Measurements from ENCODE around the gene NUP58. TPM values are rescaled to one million over a fixed set of nuclear protein-coding genes. Genes with fewer than 3 reads are reported as not detected.

Gene NUP58
- total and polyA plus RNA-seq, 2 experiments from 2014 or later: 27.6 to 91.8 TPM

DNA sequence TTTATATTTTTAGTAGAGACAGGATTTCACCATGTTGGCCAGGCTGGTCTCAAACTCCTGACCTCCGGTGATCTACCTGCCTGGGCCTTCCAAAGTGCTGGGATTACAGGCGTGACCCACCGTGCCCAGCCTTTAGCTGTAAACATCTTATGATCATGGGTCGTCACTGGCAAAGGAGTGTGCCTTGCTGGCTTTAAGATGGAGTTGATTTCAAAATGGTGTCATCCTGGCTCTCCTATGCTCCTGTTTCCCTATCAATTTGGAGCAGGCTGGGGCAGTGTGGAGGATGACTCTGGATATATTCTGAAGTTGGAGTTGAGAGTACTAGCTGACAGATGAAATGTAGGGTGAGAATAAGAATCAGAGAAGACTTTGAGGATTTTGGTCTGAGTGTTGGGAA, 51.9 kb downstream of the NUP58 start:
- Histone ChIP-seq H3F3A (replicated peaks; ENCODE audit: low read depth) (no peaks in the 10 kb centered on the region), H2AFZ (0 out of 2 replicates have a peak overlapping the region, but pooled peaks have one; percentile 28), H3K4me3 (no peak overlapping the region), H3K4me1 (ENCODE audit: insufficient read depth) (peaks cover 13% of the 10 kb centered on the region), H3K4me2 (no peak overlapping the region), H3K79me2 (replicated peaks; ENCODE audit: insufficient read depth) (no peaks in the 10 kb centered on the region), H4K20me1 (replicated peaks; ENCODE audit: insufficient read depth) (no peaks in the 10 kb centered on the region), H3K9me2 (ENCODE audit: insufficient read depth) (no peaks in the 10 kb centered on the region), H3K27me3 (ENCODE audit: insufficient read depth) (no peaks in the 10 kb centered on the region), H3K36me3 (ENCODE audit: insufficient read depth) (no peaks in the 10 kb centered on the region), H3K27ac (ENCODE audit: low read depth) (no peak overlapping the region)
- Mint-ChIP-seq H3K4me1 (peaks cover 8% of the 10 kb centered on the region), H3K27ac (no peak overlapping the region), H3K4me3 (no peak overlapping the region), H3K9me3 (peaks cover 4% of the 10 kb centered on the region; the same call in 1 of the 3 replicates), H3K27me3 (ENCODE audit: insufficient read depth, low read depth, poor library complexity) (peaks cover 2% of the 10 kb centered on the region), H3K36me3 (ENCODE audit: low read depth) (no peaks in the 10 kb centered on the region)
- TF ChIP-seq EZH2phosphoT487 (IDR thresholded peaks at IDR 0.05; ENCODE audit: unreplicated experiment) (no peak), POLR2AphosphoS5 (IDR thresholded peaks at IDR 0.05; ENCODE audit: low read depth) (no peak), NANOG (IDR thresholded peaks at IDR 0.05; ENCODE audit: borderline replicate concordance) (no peak), EZH2 (IDR thresholded peaks at IDR 0.05; ENCODE audit: low read depth, unreplicated experiment) (no peak), JUNB (IDR thresholded peaks at IDR 0.05; ENCODE audit: unreplicated experiment) (no peak), ZNF114 (CRISPR knock-in tag; IDR thresholded peaks at IDR 0.05) (no peak), CREB1 (CRISPR knock-in tag; IDR thresholded peaks at IDR 0.05; ENCODE audit: low read depth) (no peak), STAT1 (IDR thresholded peaks at IDR 0.05; ENCODE audit: unreplicated experiment) (no peak), ZNF331 (CRISPR knock-in tag; IDR thresholded peaks at IDR 0.05; ENCODE audit: low read depth) (no peak)
- TF ChIP-seq, protein P1, sequence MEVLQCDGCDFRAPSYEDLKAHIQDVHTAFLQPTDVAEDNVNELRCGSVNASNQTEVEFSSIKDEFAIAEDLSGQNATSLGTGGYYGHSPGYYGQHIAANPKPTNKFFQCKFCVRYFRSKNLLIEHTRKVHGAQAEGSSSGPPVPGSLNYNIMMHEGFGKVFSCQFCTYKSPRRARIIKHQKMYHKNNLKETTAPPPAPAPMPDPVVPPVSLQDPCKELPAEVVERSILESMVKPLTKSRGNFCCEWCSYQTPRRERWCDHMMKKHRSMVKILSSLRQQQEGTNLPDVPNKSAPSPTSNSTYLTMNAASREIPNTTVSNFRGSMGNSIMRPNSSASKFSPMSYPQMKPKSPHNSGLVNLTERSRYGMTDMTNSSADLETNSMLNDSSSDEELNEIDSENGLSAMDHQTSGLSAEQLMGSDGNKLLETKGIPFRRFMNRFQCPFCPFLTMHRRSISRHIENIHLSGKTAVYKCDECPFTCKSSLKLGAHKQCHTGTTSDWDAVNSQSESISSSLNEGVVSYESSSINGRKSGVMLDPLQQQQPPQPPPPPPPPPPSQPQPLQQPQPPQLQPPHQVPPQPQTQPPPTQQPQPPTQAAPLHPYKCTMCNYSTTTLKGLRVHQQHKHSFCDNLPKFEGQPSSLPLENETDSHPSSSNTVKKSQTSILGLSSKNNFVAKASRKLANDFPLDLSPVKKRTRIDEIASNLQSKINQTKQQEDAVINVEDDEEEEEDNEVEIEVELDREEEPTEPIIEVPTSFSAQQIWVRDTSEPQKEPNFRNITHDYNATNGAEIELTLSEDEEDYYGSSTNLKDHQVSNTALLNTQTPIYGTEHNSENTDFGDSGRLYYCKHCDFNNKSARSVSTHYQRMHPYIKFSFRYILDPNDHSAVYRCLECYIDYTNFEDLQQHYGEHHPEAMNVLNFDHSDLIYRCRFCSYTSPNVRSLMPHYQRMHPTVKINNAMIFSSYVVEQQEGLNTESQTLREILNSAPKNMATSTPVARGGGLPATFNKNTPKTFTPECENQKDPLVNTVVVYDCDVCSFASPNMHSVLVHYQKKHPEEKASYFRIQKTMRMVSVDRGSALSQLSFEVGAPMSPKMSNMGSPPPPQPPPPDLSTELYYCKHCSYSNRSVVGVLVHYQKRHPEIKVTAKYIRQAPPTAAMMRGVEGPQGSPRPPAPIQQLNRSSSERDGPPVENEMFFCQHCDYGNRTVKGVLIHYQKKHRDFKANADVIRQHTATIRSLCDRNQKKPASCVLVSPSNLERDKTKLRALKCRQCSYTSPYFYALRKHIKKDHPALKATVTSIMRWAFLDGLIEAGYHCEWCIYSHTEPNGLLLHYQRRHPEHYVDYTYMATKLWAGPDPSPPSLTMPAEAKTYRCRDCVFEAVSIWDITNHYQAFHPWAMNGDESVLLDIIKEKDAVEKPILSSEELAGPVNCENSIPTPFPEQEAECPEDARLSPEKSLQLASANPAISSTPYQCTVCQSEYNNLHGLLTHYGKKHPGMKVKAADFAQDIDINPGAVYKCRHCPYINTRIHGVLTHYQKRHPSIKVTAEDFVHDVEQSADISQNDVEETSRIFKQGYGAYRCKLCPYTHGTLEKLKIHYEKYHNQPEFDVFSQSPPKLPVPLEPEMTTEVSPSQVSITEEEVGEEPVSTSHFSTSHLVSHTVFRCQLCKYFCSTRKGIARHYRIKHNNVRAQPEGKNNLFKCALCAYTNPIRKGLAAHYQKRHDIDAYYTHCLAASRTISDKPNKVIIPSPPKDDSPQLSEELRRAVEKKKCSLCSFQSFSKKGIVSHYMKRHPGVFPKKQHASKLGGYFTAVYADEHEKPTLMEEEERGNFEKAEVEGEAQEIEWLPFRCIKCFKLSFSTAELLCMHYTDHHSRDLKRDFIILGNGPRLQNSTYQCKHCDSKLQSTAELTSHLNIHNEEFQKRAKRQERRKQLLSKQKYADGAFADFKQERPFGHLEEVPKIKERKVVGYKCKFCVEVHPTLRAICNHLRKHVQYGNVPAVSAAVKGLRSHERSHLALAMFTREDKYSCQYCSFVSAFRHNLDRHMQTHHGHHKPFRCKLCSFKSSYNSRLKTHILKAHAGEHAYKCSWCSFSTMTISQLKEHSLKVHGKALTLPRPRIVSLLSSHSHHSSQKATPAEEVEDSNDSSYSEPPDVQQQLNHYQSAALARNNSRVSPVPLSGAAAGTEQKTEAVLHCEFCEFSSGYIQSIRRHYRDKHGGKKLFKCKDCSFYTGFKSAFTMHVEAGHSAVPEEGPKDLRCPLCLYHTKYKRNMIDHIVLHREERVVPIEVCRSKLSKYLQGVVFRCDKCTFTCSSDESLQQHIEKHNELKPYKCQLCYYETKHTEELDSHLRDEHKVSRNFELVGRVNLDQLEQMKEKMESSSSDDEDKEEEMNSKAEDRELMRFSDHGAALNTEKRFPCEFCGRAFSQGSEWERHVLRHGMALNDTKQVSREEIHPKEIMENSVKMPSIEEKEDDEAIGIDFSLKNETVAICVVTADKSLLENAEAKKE (CRISPR knock-in tag; IDR thresholded peaks at IDR 0.05): no peak
- TF ChIP-seq, protein P2, sequence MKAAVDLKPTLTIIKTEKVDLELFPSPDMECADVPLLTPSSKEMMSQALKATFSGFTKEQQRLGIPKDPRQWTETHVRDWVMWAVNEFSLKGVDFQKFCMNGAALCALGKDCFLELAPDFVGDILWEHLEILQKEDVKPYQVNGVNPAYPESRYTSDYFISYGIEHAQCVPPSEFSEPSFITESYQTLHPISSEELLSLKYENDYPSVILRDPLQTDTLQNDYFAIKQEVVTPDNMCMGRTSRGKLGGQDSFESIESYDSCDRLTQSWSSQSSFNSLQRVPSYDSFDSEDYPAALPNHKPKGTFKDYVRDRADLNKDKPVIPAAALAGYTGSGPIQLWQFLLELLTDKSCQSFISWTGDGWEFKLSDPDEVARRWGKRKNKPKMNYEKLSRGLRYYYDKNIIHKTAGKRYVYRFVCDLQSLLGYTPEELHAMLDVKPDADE (IDR thresholded peaks at IDR 0.05): no peak
- TF ChIP-seq, protein P3, sequence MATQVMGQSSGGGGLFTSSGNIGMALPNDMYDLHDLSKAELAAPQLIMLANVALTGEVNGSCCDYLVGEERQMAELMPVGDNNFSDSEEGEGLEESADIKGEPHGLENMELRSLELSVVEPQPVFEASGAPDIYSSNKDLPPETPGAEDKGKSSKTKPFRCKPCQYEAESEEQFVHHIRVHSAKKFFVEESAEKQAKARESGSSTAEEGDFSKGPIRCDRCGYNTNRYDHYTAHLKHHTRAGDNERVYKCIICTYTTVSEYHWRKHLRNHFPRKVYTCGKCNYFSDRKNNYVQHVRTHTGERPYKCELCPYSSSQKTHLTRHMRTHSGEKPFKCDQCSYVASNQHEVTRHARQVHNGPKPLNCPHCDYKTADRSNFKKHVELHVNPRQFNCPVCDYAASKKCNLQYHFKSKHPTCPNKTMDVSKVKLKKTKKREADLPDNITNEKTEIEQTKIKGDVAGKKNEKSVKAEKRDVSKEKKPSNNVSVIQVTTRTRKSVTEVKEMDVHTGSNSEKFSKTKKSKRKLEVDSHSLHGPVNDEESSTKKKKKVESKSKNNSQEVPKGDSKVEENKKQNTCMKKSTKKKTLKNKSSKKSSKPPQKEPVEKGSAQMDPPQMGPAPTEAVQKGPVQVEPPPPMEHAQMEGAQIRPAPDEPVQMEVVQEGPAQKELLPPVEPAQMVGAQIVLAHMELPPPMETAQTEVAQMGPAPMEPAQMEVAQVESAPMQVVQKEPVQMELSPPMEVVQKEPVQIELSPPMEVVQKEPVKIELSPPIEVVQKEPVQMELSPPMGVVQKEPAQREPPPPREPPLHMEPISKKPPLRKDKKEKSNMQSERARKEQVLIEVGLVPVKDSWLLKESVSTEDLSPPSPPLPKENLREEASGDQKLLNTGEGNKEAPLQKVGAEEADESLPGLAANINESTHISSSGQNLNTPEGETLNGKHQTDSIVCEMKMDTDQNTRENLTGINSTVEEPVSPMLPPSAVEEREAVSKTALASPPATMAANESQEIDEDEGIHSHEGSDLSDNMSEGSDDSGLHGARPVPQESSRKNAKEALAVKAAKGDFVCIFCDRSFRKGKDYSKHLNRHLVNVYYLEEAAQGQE (IDR thresholded peaks at IDR 0.05; ENCODE audit: unreplicated experiment): no peak
- TF ChIP-seq, protein P4, sequence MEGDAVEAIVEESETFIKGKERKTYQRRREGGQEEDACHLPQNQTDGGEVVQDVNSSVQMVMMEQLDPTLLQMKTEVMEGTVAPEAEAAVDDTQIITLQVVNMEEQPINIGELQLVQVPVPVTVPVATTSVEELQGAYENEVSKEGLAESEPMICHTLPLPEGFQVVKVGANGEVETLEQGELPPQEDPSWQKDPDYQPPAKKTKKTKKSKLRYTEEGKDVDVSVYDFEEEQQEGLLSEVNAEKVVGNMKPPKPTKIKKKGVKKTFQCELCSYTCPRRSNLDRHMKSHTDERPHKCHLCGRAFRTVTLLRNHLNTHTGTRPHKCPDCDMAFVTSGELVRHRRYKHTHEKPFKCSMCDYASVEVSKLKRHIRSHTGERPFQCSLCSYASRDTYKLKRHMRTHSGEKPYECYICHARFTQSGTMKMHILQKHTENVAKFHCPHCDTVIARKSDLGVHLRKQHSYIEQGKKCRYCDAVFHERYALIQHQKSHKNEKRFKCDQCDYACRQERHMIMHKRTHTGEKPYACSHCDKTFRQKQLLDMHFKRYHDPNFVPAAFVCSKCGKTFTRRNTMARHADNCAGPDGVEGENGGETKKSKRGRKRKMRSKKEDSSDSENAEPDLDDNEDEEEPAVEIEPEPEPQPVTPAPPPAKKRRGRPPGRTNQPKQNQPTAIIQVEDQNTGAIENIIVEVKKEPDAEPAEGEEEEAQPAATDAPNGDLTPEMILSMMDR (conservative IDR thresholded peaks at IDR 0.05; ENCODE audit: low read depth in 2 of 2): no peak
- ATAC-seq (no peak), DNase-seq (ENCODE audit: low spot score) (no peak)

Measured in GM23338 (cell line).